Stimulated activated CD4-positive, alpha-beta T cell treated with anti-CD3 and anti-CD28 coated beads, Interleukin-2, amount 100 ng/mL, for 48 hours (primary cell): Measurements from ENCODE around the gene IGDCC3.

Experiments used
- DNase-seq, 2 donors: peaks; one replicate each; pipeline ENCODE4 v3.0.0-alpha.2; 2020

Gene IGDCC3

DNA sequence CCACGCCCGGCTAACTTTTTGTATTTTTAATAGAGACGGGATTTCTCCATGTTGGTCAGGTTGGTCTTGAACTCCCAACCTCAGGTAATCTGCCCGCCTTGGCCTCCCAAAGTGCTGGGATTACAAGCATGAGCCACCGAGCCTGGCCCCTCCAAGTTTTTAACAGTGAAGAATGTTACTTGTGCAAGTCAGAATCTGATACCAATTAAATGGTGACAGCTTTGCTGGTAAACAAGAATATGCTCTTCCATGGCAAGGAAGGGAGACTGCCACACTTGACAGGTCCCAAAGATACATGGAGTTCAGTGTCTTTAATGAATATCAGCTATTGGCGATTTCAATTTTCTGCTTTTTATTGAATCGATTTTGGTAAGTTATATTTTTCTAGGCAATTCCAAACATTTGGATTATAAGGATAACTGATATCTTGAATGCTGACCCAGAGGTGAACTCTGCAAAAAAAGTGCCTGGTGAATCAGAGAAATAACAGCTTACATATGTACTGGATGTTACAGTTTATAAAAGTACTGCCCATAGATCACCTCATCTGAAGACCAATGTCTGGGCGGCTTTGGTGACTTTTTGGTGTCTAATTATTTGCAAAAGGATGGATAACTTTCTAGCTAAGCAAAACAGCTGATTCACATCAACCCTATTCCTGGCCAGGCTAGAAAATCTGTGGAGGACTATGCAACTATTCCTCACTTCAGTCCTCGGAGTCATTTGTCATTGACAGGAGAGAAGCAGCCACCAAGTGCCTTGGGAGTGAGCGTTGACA, 92.3 kb downstream of the IGDCC3 start:
- DNase-seq, result no peak

GRCh38 chr15:65278480-65278879, 99.3 kb downstream of the IGDCC3 start:
- DNase-seq, result no peak
